Uterus (tissue), 2 donors: Measurements from ENCODE around the gene FAM227B.

Experiments
- CTCF ChIP-seq, 4 experiments: fragments of 200-600 bp in 2 of 4; fragments of 450-650 bp in 2 of 4; sonication (generic) in 2 of 4; IDR thresholded peaks; one replicate each; pipeline ENCODE4 v1.5.1; 2016 to 2019; ENCODE audit warnings: antibody characterized with exemption in 4 of 4, mild to moderate bottlenecking in 2 of 4, moderate library complexity in 1 of 4
- POLR2A ChIP-seq, 2 donors: fragments of 450-650 bp; IDR thresholded peaks; one replicate each; pipeline ENCODE4 v1.6.1; 2016; ENCODE audit warnings: antibody characterized with exemption in 2 of 2, mild to moderate bottlenecking in 1 of 2, moderate library complexity in 1 of 2

DNA sequence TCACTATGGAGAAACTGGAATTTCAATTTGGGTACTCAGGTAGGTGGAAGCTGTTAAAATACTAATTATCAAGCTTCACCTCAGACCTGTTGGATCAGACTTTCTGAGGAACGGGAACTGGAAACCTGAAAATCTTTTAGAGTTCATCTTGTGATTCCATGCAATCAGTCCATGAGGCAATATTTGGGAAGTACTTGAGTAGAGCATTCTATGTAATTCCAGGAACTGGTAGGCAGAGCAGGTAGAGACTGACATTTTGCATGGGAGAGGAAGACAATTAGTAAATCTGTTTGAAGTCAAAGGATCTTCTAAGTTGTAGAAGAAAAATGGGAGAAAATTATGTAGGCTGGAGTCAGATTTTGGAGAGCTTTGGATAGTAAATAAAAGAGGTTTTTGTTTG is 154.5 kb downstream of the FAM227B start:
- no peak for TF ChIP-seq CTCF (IDR thresholded peaks at IDR 0.05)
- no peak for TF ChIP-seq POLR2A (IDR thresholded peaks at IDR 0.05)
